GM23338 (cell line): ENCODE results near the gene SELENOS. TPM values are rescaled to one million over a fixed set of nuclear protein-coding genes. Genes with fewer than 3 reads are reported as not detected.
A peak's percentile ranks its signal among the peaks of the same experiment; 100 is the strongest.

Experiments
- ATAC-seq: fragments of 200-7000 bp; cut with Tn5 transposase; 3 replicates; pipeline ENCODE4 v1.9.1; 2020
- DNase-seq: peaks from one replicate; pipeline ENCODE4 v3.0.0-alpha.2; 2015; ENCODE audit warnings: low spot score
- H2AFZ ChIP-seq: fragments of 200-600 bp; sonication (generic); 2 replicates; pipeline ENCODE4 v1.8.0; 2016; ENCODE audit warnings: antibody characterized with exemption, mild to moderate bottlenecking, moderate library complexity
- H3F3A ChIP-seq: fragments of 200-600 bp; sonication (generic); replicated peaks from 2 replicates; pipeline ENCODE4 v1.8.0; 2017; ENCODE audit warnings: antibody characterized with exemption, mixed run types, low read depth
- H3K27ac ChIP-seq: fragments of 200-600 bp; sonication (generic); 2 replicates; pipeline ENCODE4 v1.6.1; 2016; ENCODE audit warnings: low read depth
- H3K27me3 ChIP-seq: fragments of 200-600 bp; sonication (generic); 2 replicates; pipeline ENCODE4 v1.8.0; 2016; ENCODE audit warnings: mild to moderate bottlenecking, mixed run types, moderate library complexity; ENCODE audit not compliant: insufficient read depth
- H3K36me3 ChIP-seq: fragments of 200-600 bp; sonication (generic); 2 replicates; pipeline ENCODE4 v1.8.0; 2016; ENCODE audit warnings: mild to moderate bottlenecking; ENCODE audit not compliant: insufficient read depth
- H3K4me1 ChIP-seq: fragments of 200-600 bp; sonication (generic); 2 replicates; pipeline ENCODE4 v1.8.0; 2016; ENCODE audit warnings: mild to moderate bottlenecking, moderate library complexity; ENCODE audit not compliant: insufficient read depth
- H3K4me2 ChIP-seq: fragments of 200-600 bp; sonication (generic); 2 replicates; pipeline ENCODE4 v1.7.1; 2017; ENCODE audit warnings: mixed run types
- H3K4me3 ChIP-seq: fragments of 200-600 bp; sonication (generic); 2 replicates; pipeline ENCODE4 v1.6.1; 2016; ENCODE audit warnings: mixed run types
- H3K79me2 ChIP-seq: fragments of 200-600 bp; sonication (generic); replicated peaks from 2 replicates; pipeline ENCODE4 v1.8.0; 2017; ENCODE audit warnings: mild to moderate bottlenecking; ENCODE audit not compliant: insufficient read depth
- H3K9me2 ChIP-seq: fragments of 200-600 bp; sonication (generic); 2 replicates; pipeline ENCODE4 v1.8.0; 2017; ENCODE audit not compliant: insufficient read depth
- H4K20me1 ChIP-seq: fragments of 200-600 bp; sonication (generic); replicated peaks from 2 replicates; pipeline ENCODE4 v1.8.0; 2017; ENCODE audit warnings: mild to moderate bottlenecking; ENCODE audit not compliant: insufficient read depth
- H3K27ac Mint-ChIP-seq: 2 replicates; pipeline ENCODE4 v1.8.0; 2020; ENCODE audit warnings: inconsistent platforms, mild to moderate bottlenecking, moderate library complexity, mixed read lengths
- H3K27me3 Mint-ChIP-seq: 3 replicates; pipeline ENCODE4 v1.8.0; 2022; ENCODE audit warnings: low read depth, mild to moderate bottlenecking, moderate library complexity, mixed read lengths, inconsistent platforms; ENCODE audit not compliant: insufficient read depth, poor library complexity
- H3K36me3 Mint-ChIP-seq: 3 replicates; pipeline ENCODE4 v1.8.0; 2021; ENCODE audit warnings: low read depth, mild to moderate bottlenecking, inconsistent platforms, moderate library complexity, mixed read lengths
- H3K4me1 Mint-ChIP-seq: 3 replicates; pipeline ENCODE4 v1.8.0; 2020; ENCODE audit warnings: mild to moderate bottlenecking, inconsistent platforms, mixed read lengths
- H3K4me3 Mint-ChIP-seq: 3 replicates; pipeline ENCODE4 v1.8.0; 2021; ENCODE audit warnings: moderate library complexity, mild to moderate bottlenecking, inconsistent platforms, mixed read lengths
- H3K9me3 Mint-ChIP-seq: 3 replicates; pipeline ENCODE4 v1.8.0; 2020; ENCODE audit warnings: moderate library complexity, mild to moderate bottlenecking, inconsistent platforms, mixed read lengths
- CREB1 ChIP-seq: fragments of 250-450 bp; sonication (Bioruptor Pico); IDR thresholded peaks from 2 replicates; pipeline ENCODE4 v1.5.0; 2020; ENCODE audit warnings: low read depth, mild to moderate bottlenecking, moderate library complexity
- EZH2 ChIP-seq: fragments of 200-600 bp; sonication (generic); IDR thresholded peaks from one replicate; pipeline ENCODE4 v1.8.0; 2017; ENCODE audit warnings: antibody characterized with exemption, mild to moderate bottlenecking, low read depth; ENCODE audit not compliant: unreplicated experiment
- EZH2phosphoT487 ChIP-seq: fragments of 200-600 bp; sonication (generic); IDR thresholded peaks from one replicate; pipeline ENCODE4 v1.8.1; 2018; ENCODE audit warnings: antibody characterized with exemption; ENCODE audit not compliant: unreplicated experiment
- JUNB ChIP-seq: IDR thresholded peaks from one replicate; pipeline ENCODE4 v1.6.1; 2016; ENCODE audit warnings: antibody characterized with exemption; ENCODE audit not compliant: unreplicated experiment
- NANOG ChIP-seq: IDR thresholded peaks from 2 replicates; pipeline ENCODE4 v1.6.1; 2016; ENCODE audit warnings: antibody characterized with exemption, borderline replicate concordance
- POLR2AphosphoS5 ChIP-seq: IDR thresholded peaks from 2 replicates; pipeline ENCODE4 v1.6.1; 2016; ENCODE audit warnings: antibody characterized with exemption, low read depth
- STAT1 ChIP-seq: IDR thresholded peaks from one replicate; pipeline ENCODE4 v1.6.1; 2016; ENCODE audit warnings: antibody characterized with exemption; ENCODE audit not compliant: unreplicated experiment
- ZNF114 ChIP-seq: fragments of 250-450 bp; sonication (Bioruptor Pico); IDR thresholded peaks from 2 replicates; pipeline ENCODE4 v1.5.0; 2020; ENCODE audit warnings: mild to moderate bottlenecking, moderate library complexity
- ZNF331 ChIP-seq: fragments of 250-450 bp; sonication (Bioruptor Pico); IDR thresholded peaks from 2 replicates; pipeline ENCODE4 v1.5.0; 2020; ENCODE audit warnings: low read depth, mild to moderate bottlenecking, moderate library complexity
- polyA plus RNA-seq: library from polyadenylated mRNA; unstranded; fragments of >200 nt; fragmentation: Nextera tagmentation; extraction: Ambion mirVana; gene quantifications from 2 replicates; pipeline ENCODE4 v1.2.1, GENCODE V29; 2016
- total RNA-seq: library from RNA; depleted of rRNA; stranded (reverse); fragments of >200 nt; shearing (Covaris generic); gene quantifications from 2 replicates; pipeline ENCODE4 v1.2.3, GENCODE V29; 2014
- TF ChIP-seq, protein P1 (sequence below): IDR thresholded peaks from one replicate; pipeline ENCODE4 v1.6.1; 2018; ENCODE audit warnings: antibody characterized with exemption; ENCODE audit not compliant: unreplicated experiment
- TF ChIP-seq, protein P2 (sequence below): IDR thresholded peaks from 2 replicates; pipeline ENCODE4 v1.6.1; 2016; ENCODE audit warnings: antibody characterized with exemption
- TF ChIP-seq, protein P3 (sequence below), 2 experiments: fragments of 200-600 bp in 1 of 2; sonication (generic) in 1 of 2; conservative IDR thresholded peaks; 2 replicates each; pipeline versions ENCODE4 v1.5.1 to v1.6.1; 2016 to 2017; ENCODE audit warnings: antibody characterized with exemption in 2 of 2, low read depth in 2 of 2, mild to moderate bottlenecking in 2 of 2, moderate library complexity in 1 of 2
- TF ChIP-seq, protein P4 (sequence below): fragments of 250-450 bp; sonication (Bioruptor Pico); IDR thresholded peaks from 2 replicates; pipeline ENCODE4 v1.5.0; 2020; ENCODE audit warnings: mild to moderate bottlenecking, moderate library complexity

SELENOS gene
- total and polyA plus RNA-seq, 2 experiments from 2014 or later, result 37.0 to 106 TPM

DNA sequence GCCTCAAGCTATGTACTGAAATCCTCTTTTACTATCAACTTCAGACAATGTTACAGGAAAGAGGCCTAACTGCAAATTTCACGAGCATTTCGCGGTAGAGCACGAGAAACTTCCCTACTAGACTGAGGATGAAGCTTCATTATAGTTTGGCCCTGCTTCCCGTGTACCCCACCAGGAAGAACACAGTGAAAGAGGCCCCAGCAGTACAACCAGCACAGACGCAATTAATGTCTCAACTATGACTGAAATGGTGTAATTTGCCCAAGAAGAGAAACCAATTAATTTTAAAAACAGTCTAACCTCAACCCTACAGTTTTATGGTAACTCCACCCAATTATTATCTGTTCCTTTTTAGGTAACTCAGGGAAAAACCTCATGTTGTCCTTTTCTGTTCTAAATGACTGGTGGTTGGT lies 37.6 kb downstream of the SELENOS start:
- Histone ChIP-seq H3K4me3 (no peak overlapping the region), H3K9me2 (no peaks in the 10 kb centered on the region), H3K4me2 (0 out of 2 replicates have a peak overlapping the region, but pooled peaks have one; percentile 25), H3K27me3 (no peaks in the 10 kb centered on the region), H3K4me1 (peaks cover 32% of the 10 kb centered on the region), H4K20me1 (peaks cover 62% of the 10 kb centered on the region), H3K36me3 (peaks cover 6% of the 10 kb centered on the region; the same call in 1 of the 2 replicates), H2AFZ (no peak overlapping the region), H3K27ac (no peak overlapping the region), H3F3A (no peaks in the 10 kb centered on the region), H3K79me2 (peaks cover 100% of the 10 kb centered on the region)
- TF ChIP-seq, protein P1, sequence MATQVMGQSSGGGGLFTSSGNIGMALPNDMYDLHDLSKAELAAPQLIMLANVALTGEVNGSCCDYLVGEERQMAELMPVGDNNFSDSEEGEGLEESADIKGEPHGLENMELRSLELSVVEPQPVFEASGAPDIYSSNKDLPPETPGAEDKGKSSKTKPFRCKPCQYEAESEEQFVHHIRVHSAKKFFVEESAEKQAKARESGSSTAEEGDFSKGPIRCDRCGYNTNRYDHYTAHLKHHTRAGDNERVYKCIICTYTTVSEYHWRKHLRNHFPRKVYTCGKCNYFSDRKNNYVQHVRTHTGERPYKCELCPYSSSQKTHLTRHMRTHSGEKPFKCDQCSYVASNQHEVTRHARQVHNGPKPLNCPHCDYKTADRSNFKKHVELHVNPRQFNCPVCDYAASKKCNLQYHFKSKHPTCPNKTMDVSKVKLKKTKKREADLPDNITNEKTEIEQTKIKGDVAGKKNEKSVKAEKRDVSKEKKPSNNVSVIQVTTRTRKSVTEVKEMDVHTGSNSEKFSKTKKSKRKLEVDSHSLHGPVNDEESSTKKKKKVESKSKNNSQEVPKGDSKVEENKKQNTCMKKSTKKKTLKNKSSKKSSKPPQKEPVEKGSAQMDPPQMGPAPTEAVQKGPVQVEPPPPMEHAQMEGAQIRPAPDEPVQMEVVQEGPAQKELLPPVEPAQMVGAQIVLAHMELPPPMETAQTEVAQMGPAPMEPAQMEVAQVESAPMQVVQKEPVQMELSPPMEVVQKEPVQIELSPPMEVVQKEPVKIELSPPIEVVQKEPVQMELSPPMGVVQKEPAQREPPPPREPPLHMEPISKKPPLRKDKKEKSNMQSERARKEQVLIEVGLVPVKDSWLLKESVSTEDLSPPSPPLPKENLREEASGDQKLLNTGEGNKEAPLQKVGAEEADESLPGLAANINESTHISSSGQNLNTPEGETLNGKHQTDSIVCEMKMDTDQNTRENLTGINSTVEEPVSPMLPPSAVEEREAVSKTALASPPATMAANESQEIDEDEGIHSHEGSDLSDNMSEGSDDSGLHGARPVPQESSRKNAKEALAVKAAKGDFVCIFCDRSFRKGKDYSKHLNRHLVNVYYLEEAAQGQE, result no peak
- TF ChIP-seq CREB1 (no peak), JUNB (no peak), ZNF114 (CRISPR knock-in tag) (no peak), STAT1 (no peak), EZH2 (no peak), ZNF331 (CRISPR knock-in tag) (no peak), EZH2phosphoT487 (no peak), NANOG (no peak), POLR2AphosphoS5 (no peak)
- TF ChIP-seq, protein P2, sequence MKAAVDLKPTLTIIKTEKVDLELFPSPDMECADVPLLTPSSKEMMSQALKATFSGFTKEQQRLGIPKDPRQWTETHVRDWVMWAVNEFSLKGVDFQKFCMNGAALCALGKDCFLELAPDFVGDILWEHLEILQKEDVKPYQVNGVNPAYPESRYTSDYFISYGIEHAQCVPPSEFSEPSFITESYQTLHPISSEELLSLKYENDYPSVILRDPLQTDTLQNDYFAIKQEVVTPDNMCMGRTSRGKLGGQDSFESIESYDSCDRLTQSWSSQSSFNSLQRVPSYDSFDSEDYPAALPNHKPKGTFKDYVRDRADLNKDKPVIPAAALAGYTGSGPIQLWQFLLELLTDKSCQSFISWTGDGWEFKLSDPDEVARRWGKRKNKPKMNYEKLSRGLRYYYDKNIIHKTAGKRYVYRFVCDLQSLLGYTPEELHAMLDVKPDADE, result no peak
- TF ChIP-seq, protein P3, sequence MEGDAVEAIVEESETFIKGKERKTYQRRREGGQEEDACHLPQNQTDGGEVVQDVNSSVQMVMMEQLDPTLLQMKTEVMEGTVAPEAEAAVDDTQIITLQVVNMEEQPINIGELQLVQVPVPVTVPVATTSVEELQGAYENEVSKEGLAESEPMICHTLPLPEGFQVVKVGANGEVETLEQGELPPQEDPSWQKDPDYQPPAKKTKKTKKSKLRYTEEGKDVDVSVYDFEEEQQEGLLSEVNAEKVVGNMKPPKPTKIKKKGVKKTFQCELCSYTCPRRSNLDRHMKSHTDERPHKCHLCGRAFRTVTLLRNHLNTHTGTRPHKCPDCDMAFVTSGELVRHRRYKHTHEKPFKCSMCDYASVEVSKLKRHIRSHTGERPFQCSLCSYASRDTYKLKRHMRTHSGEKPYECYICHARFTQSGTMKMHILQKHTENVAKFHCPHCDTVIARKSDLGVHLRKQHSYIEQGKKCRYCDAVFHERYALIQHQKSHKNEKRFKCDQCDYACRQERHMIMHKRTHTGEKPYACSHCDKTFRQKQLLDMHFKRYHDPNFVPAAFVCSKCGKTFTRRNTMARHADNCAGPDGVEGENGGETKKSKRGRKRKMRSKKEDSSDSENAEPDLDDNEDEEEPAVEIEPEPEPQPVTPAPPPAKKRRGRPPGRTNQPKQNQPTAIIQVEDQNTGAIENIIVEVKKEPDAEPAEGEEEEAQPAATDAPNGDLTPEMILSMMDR (conservative IDR thresholded peaks at IDR 0.05; ENCODE audit: low read depth in 2 of 2), result no peak
- TF ChIP-seq, protein P4, sequence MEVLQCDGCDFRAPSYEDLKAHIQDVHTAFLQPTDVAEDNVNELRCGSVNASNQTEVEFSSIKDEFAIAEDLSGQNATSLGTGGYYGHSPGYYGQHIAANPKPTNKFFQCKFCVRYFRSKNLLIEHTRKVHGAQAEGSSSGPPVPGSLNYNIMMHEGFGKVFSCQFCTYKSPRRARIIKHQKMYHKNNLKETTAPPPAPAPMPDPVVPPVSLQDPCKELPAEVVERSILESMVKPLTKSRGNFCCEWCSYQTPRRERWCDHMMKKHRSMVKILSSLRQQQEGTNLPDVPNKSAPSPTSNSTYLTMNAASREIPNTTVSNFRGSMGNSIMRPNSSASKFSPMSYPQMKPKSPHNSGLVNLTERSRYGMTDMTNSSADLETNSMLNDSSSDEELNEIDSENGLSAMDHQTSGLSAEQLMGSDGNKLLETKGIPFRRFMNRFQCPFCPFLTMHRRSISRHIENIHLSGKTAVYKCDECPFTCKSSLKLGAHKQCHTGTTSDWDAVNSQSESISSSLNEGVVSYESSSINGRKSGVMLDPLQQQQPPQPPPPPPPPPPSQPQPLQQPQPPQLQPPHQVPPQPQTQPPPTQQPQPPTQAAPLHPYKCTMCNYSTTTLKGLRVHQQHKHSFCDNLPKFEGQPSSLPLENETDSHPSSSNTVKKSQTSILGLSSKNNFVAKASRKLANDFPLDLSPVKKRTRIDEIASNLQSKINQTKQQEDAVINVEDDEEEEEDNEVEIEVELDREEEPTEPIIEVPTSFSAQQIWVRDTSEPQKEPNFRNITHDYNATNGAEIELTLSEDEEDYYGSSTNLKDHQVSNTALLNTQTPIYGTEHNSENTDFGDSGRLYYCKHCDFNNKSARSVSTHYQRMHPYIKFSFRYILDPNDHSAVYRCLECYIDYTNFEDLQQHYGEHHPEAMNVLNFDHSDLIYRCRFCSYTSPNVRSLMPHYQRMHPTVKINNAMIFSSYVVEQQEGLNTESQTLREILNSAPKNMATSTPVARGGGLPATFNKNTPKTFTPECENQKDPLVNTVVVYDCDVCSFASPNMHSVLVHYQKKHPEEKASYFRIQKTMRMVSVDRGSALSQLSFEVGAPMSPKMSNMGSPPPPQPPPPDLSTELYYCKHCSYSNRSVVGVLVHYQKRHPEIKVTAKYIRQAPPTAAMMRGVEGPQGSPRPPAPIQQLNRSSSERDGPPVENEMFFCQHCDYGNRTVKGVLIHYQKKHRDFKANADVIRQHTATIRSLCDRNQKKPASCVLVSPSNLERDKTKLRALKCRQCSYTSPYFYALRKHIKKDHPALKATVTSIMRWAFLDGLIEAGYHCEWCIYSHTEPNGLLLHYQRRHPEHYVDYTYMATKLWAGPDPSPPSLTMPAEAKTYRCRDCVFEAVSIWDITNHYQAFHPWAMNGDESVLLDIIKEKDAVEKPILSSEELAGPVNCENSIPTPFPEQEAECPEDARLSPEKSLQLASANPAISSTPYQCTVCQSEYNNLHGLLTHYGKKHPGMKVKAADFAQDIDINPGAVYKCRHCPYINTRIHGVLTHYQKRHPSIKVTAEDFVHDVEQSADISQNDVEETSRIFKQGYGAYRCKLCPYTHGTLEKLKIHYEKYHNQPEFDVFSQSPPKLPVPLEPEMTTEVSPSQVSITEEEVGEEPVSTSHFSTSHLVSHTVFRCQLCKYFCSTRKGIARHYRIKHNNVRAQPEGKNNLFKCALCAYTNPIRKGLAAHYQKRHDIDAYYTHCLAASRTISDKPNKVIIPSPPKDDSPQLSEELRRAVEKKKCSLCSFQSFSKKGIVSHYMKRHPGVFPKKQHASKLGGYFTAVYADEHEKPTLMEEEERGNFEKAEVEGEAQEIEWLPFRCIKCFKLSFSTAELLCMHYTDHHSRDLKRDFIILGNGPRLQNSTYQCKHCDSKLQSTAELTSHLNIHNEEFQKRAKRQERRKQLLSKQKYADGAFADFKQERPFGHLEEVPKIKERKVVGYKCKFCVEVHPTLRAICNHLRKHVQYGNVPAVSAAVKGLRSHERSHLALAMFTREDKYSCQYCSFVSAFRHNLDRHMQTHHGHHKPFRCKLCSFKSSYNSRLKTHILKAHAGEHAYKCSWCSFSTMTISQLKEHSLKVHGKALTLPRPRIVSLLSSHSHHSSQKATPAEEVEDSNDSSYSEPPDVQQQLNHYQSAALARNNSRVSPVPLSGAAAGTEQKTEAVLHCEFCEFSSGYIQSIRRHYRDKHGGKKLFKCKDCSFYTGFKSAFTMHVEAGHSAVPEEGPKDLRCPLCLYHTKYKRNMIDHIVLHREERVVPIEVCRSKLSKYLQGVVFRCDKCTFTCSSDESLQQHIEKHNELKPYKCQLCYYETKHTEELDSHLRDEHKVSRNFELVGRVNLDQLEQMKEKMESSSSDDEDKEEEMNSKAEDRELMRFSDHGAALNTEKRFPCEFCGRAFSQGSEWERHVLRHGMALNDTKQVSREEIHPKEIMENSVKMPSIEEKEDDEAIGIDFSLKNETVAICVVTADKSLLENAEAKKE (CRISPR knock-in tag), result no peak
- Mint-ChIP-seq H3K36me3 (peaks cover 17% of the 10 kb centered on the region), H3K9me3 (no peaks in the 10 kb centered on the region), H3K4me1 (peaks cover 40% of the 10 kb centered on the region), H3K4me3 (no peak overlapping the region), H3K27me3 (peaks cover 3% of the 10 kb centered on the region), H3K27ac (no peak overlapping the region)
- DNase-seq (no peak), ATAC-seq (no peak)
